Breast epithelium (tissue), 4 donors: Measurements from ENCODE around the gene ZNF664. TPM values are rescaled to one million over a fixed set of nuclear protein-coding genes. Genes with fewer than 3 reads are reported as not detected.

Experiments
- DNase-seq, 2 donors: peaks; one replicate each; pipeline ENCODE4 v3.0.0-alpha.2; 2019; ENCODE audit warnings: low spot score in 2 of 2
- H3K27ac ChIP-seq, 2 donors: fragments of 200-600 bp; sonication (generic) in 1 of 2; one replicate each; pipeline ENCODE4 v1.5.1; 2016 to 2019; ENCODE audit warnings: mild to moderate bottlenecking in 1 of 2
- H3K27me3 ChIP-seq, 2 donors: fragments of 200-600 bp; sonication (generic) in 1 of 2; one replicate each; pipeline versions ENCODE4 v1.5.1 to v1.6.0; 2017 to 2019; ENCODE audit warnings: control low read depth in 1 of 2, mild to moderate bottlenecking in 1 of 2
- H3K36me3 ChIP-seq: fragments of 200-600 bp; one replicate; pipeline ENCODE4 v1.5.1; 2019
- H3K4me1 ChIP-seq, 2 donors: fragments of 200-600 bp; sonication (generic); one replicate each; pipeline ENCODE4 v1.5.1; 2016 to 2019; ENCODE audit warnings: control low read depth in 1 of 2
- H3K4me3 ChIP-seq, 3 donors: fragments of 200-600 bp; sonication (generic); 1 replicate in 2 of 3; 2 replicates in 1 of 3; pipeline ENCODE4 v1.5.1; 2016 to 2019; ENCODE audit warnings: mild to moderate bottlenecking in 3 of 3, moderate library complexity in 2 of 3
- H3K9me3 ChIP-seq, 2 donors: fragments of 200-600 bp; sonication (generic) in 1 of 2; one replicate each; pipeline ENCODE4 v1.5.1; 2016 to 2019; ENCODE audit warnings: control low read depth in 1 of 2
- CTCF ChIP-seq, 3 donors: fragments of 450-650 bp; IDR thresholded peaks; one replicate each; pipeline ENCODE4 v1.5.1; 2016 to 2017; ENCODE audit warnings: antibody characterized with exemption in 3 of 3, mild to moderate bottlenecking in 3 of 3, moderate library complexity in 3 of 3
- POLR2A ChIP-seq: fragments of 450-650 bp; IDR thresholded peaks from one replicate; pipeline ENCODE4 v1.6.1; 2016; ENCODE audit warnings: antibody characterized with exemption, mild to moderate bottlenecking, moderate library complexity
- POLR2AphosphoS5 ChIP-seq, 3 donors: sonication (generic); formaldehyde crosslinking; IDR thresholded peaks; one replicate each; pipeline ENCODE4 v1.6.1; 2017; ENCODE audit warnings: antibody characterized with exemption in 3 of 3
- intact Hi-C: fragments of 100-400 bp; cut with DNase I; formaldehyde crosslinking; loops from one replicate; pipeline ENCODE4 v1.15.1; 2023; ENCODE audit warnings: low total_unique reads
- total RNA-seq, 3 donors: library from RNA; depleted of rRNA; stranded (reverse); fragments of >200 nt; gene quantifications; one replicate each; pipeline ENCODE4 v1.1.0, GENCODE V29; 2016

ZNF664 gene
- total RNA-seq, 3 donors from 2014 or later = 78.3 to 113 (median 97.8) TPM

GRCh38 chr12:124006846-124007713 is 34.1 kb downstream of the ZNF664 start:
- H3K9me3 ChIP-seq = no peaks in the 10 kb centered on the region
- DNase-seq = no peak
- H3K4me1 ChIP-seq = no peaks in the 10 kb centered on the region
- no peaks in the 10 kb centered on the region for H3K27me3 ChIP-seq
- TF ChIP-seq CTCF (IDR thresholded peaks at IDR 0.05) (no peak), POLR2A (no peak), POLR2AphosphoS5 (IDR thresholded peaks at IDR 0.05) (no peak)
- H3K4me3 ChIP-seq = no peak overlapping the region
- intact Hi-C loops = no loop called here
- H3K36me3 ChIP-seq = peaks cover 2% of the 10 kb centered on the region
- H3K27ac ChIP-seq = no peak overlapping the region

GRCh38 chr12:124007826-124008570 is 35.0 kb downstream of the ZNF664 start:
- TF ChIP-seq CTCF (IDR thresholded peaks at IDR 0.05) = no peak
- Histone ChIP-seq H3K4me1 (no peaks in the 10 kb centered on the region), H3K36me3 (peaks cover 6% of the 10 kb centered on the region), H3K27me3 (no peaks in the 10 kb centered on the region), H3K4me3 (no peak overlapping the region), H3K27ac (no peak overlapping the region), H3K9me3 (no peaks in the 10 kb centered on the region)
- DNase-seq = no peak
- intact Hi-C loops = no loop called here

- no peak overlapping the region for H3K27ac ChIP-seq
- no peak overlapping the region for H3K4me3 ChIP-seq
- intact Hi-C loops = no loop called here
- no peak for TF ChIP-seq CTCF (IDR thresholded peaks at IDR 0.05)
- TF ChIP-seq POLR2AphosphoS5 (IDR thresholded peaks at IDR 0.05) = no peak
- no peak for TF ChIP-seq POLR2A
- no peak for DNase-seq
- no peaks in the 10 kb centered on the region for H3K9me3 ChIP-seq
- H3K4me1 ChIP-seq = no peaks in the 10 kb centered on the region
- no peaks in the 10 kb centered on the region for H3K27me3 ChIP-seq
- H3K36me3 ChIP-seq = peaks cover 6% of the 10 kb centered on the region
Measured at GRCh38 chr12:124008595-124008994, 35.6 kb downstream of the ZNF664 start.

- Histone ChIP-seq H3K36me3 (peaks cover 6% of the 10 kb centered on the region), H3K4me1 (no peaks in the 10 kb centered on the region), H3K9me3 (no peaks in the 10 kb centered on the region), H3K27ac (no peak overlapping the region), H3K27me3 (no peaks in the 10 kb centered on the region), H3K4me3 (no peak overlapping the region)
- intact Hi-C loops = no loop called here
- DNase-seq = no peak
- no peak for TF ChIP-seq POLR2A
- TF ChIP-seq CTCF (IDR thresholded peaks at IDR 0.05) = no peak
- no peak for TF ChIP-seq POLR2AphosphoS5 (IDR thresholded peaks at IDR 0.05)
Measured at GRCh38 chr12:124009781-124010180, 36.8 kb downstream of the ZNF664 start.

- Histone ChIP-seq H3K4me3 (no peak overlapping the region), H3K36me3 (peaks cover 6% of the 10 kb centered on the region), H3K27ac (no peak overlapping the region), H3K9me3 (no peaks in the 10 kb centered on the region), H3K27me3 (no peaks in the 10 kb centered on the region), H3K4me1 (no peaks in the 10 kb centered on the region)
- intact Hi-C loops = no loop called here
- TF ChIP-seq POLR2A (no peak), CTCF (IDR thresholded peaks at IDR 0.05) (no peak), POLR2AphosphoS5 (IDR thresholded peaks at IDR 0.05) (no peak)
- DNase-seq = no peak
Measured at GRCh38 chr12:124010687-124011086, 37.7 kb downstream of the ZNF664 start.
